Tibial artery (tissue), 4 donors: Measurements from ENCODE around the gene LIPE.
"Not testable (repeated sequence)": the region's sequence is repeated elsewhere in the genome, so short reads cannot be mapped to it uniquely, and the experiment has no call there.

ENCODE experiments used
- DNase-seq, 2 donors: peaks; one replicate each; pipeline ENCODE4 v3.0.0-alpha.2; 2019
- H3K27ac ChIP-seq, 2 donors: fragments of 200-600 bp; sonication (generic) in 1 of 2; 1 replicate in 1 of 2; 2 replicates in 1 of 2; pipeline ENCODE4 v1.5.1; 2018 to 2019; ENCODE audit warnings: mild to moderate bottlenecking in 1 of 2
- H3K27me3 ChIP-seq, 2 donors: fragments of 200-600 bp; sonication (generic) in 1 of 2; one replicate each; pipeline versions ENCODE4 v1.5.1 to v1.6.0; 2016 to 2019
- H3K36me3 ChIP-seq, 3 donors: fragments of 200-600 bp; sonication (generic) in 2 of 3; one replicate each; pipeline ENCODE4 v1.5.1; 2016 to 2019; ENCODE audit warnings: mild to moderate bottlenecking in 2 of 3
- H3K4me1 ChIP-seq, 4 donors: fragments of 200-600 bp; sonication (generic) in 2 of 4; 1 replicate in 3 of 4; 2 replicates in 1 of 4; pipeline ENCODE4 v1.5.1; 2016 to 2019
- H3K4me3 ChIP-seq, 2 donors: fragments of 200-600 bp; sonication (generic) in 1 of 2; 1 replicate in 1 of 2; 2 replicates in 1 of 2; pipeline ENCODE4 v1.5.1; 2018 to 2019; ENCODE audit warnings: mild to moderate bottlenecking in 2 of 2
- H3K9me3 ChIP-seq, 3 donors: fragments of 200-600 bp; sonication (generic) in 1 of 3; one replicate each; pipeline ENCODE4 v1.5.1; 2016 to 2019
- CTCF ChIP-seq, 2 experiments: fragments of 200-600 bp in 1 of 2; fragments of 450-650 bp in 1 of 2; IDR thresholded peaks; one replicate each; pipeline ENCODE4 v1.5.1; 2017 to 2019; ENCODE audit warnings: antibody characterized with exemption in 2 of 2, mild to moderate bottlenecking in 1 of 2, moderate library complexity in 1 of 2
- intact Hi-C: fragments of 100-400 bp; cut with DNase I; formaldehyde crosslinking; loops from one replicate; pipeline ENCODE4 v1.15.0; 2023; ENCODE audit warnings: low total_unique reads

The LIPE gene

GRCh38 chr19:42466521-42467182, 39.5 kb upstream of the LIPE start:
- no peaks in the 10 kb centered on the region for H3K36me3 ChIP-seq
- no peak for DNase-seq
- intact Hi-C loops: no loop called here
- TF ChIP-seq CTCF (IDR thresholded peaks at IDR 0.05): no peak
- no peak overlapping the region for H3K27ac ChIP-seq
- H3K27me3 ChIP-seq: peaks cover 0 to 12% of the 10 kb centered on the region in 2 donors
- H3K4me1 ChIP-seq: peaks cover 0 to 3% (median 0%) of the 10 kb centered on the region in 4 donors
- H3K9me3 ChIP-seq: no peaks in the 10 kb centered on the region
- H3K4me3 ChIP-seq: no peak overlapping the region

- Histone ChIP-seq H3K27ac (no peak overlapping the region), H3K9me3 (no peaks in the 10 kb centered on the region), H3K4me1 (peaks cover 0 to 1% (median 0%) of the 10 kb centered on the region in 4 donors), H3K4me3 (no peak overlapping the region), H3K27me3 (peaks cover 0 to 8% of the 10 kb centered on the region in 2 donors), H3K36me3 (no peaks in the 10 kb centered on the region)
- intact Hi-C loops: no loop called here
- no peak for DNase-seq
- no peak for TF ChIP-seq CTCF (IDR thresholded peaks at IDR 0.05)
Measured at GRCh38 chr19:42465827-42466280, 38.7 kb upstream of the LIPE start.

GRCh38 chr19:42461700-42462324, 34.6 kb upstream of the LIPE start:
- Histone ChIP-seq H3K27me3 (peaks cover 0 to 2% of the 10 kb centered on the region in 2 donors), H3K4me3 (no peak overlapping the region), H3K4me1 (no peaks in the 10 kb centered on the region), H3K27ac (no peak overlapping the region), H3K36me3 (no peaks in the 10 kb centered on the region), H3K9me3 (no peaks in the 10 kb centered on the region)
- intact Hi-C loops: no loop called here
- DNase-seq: no peak
- no peak for TF ChIP-seq CTCF (IDR thresholded peaks at IDR 0.05)

GRCh38 chr19:42461231-42461630, 34.0 kb upstream of the LIPE start:
- H3K4me3 ChIP-seq, H3K27ac ChIP-seq, H3K36me3 ChIP-seq, H3K4me1 ChIP-seq, H3K27me3 ChIP-seq, intact Hi-C loops, H3K9me3 ChIP-seq, DNase-seq: not testable (repeated sequence)

- intact Hi-C loops: no loop called here
Measured at GRCh38 chr19:42459926-42460325, 32.7 kb upstream of the LIPE start.

More at GRCh38 chr19:42459926-42460325, 32.7 kb upstream of the LIPE start:
- no peaks in the 10 kb centered on the region for H3K27me3 ChIP-seq
- no peak for DNase-seq
- no peaks in the 10 kb centered on the region for H3K4me1 ChIP-seq
- H3K4me3 ChIP-seq: no peak overlapping the region
- no peaks in the 10 kb centered on the region for H3K36me3 ChIP-seq
- no peak overlapping the region for H3K27ac ChIP-seq
- no peaks in the 10 kb centered on the region for H3K9me3 ChIP-seq
- no peak for TF ChIP-seq CTCF (IDR thresholded peaks at IDR 0.05)
